K562 (cell line): ENCODE measurements around the gene CDC45. TPM values are rescaled to one million over a fixed set of nuclear protein-coding genes. Genes with fewer than 3 reads are reported as not detected.

Source experiments
- BACH1 ChIP-seq: fragments of 200-800 bp; sonication (Bioruptor generic); IDR thresholded peaks from 2 replicates; pipeline ENCODE4 v1.6.1; 2016; ENCODE audit warnings: missing genetic modification characterization, missing compliant biosample characterization
- ESRRA ChIP-seq: fragments of 450-650 bp; IDR thresholded peaks from 2 replicates; pipeline ENCODE4 v1.6.1; 2014; ENCODE audit warnings: low read depth, mild to moderate bottlenecking, moderate library complexity, borderline replicate concordance
- FOXP1 ChIP-seq: sonication (generic); formaldehyde crosslinking; IDR thresholded peaks from 2 replicates; pipeline ENCODE4 v1.8.0; 2022; ENCODE audit warnings: mild to moderate bottlenecking, missing genetic modification reagents
- GTF2F1 ChIP-seq: IDR thresholded peaks from 2 replicates; pipeline ENCODE4 v1.6.1; 2011; ENCODE audit warnings: low read depth, low read length, improper control_type of control experiment
- HBP1 ChIP-seq: fragments of 450-650 bp; formaldehyde crosslinking; IDR thresholded peaks from 2 replicates; pipeline ENCODE4 v1.4.0; 2022; ENCODE audit warnings: missing genetic modification characterization
- HNRNPK ChIP-seq: fragments of 200-400 bp; formaldehyde crosslinking; IDR thresholded peaks from one replicate; pipeline ENCODE4 v1.6.1; 2018; ENCODE audit warnings: mild to moderate bottlenecking, low read depth, low read length; ENCODE audit not compliant: poor library complexity, severe bottlenecking
- JUN ChIP-seq, 2 experiments: sonication (generic) in 1 of 2; formaldehyde crosslinking in 1 of 2; IDR thresholded peaks; 2 replicates each; pipeline versions ENCODE4 v1.6.1 to v1.8.0; 2012 to 2022; ENCODE audit warnings: borderline replicate concordance in 2 of 2, mild to moderate bottlenecking in 2 of 2, improper control_type of control experiment in 1 of 2, low read depth in 1 of 2, low read length in 1 of 2, missing genetic modification reagents in 1 of 2
- KHSRP ChIP-seq: fragments of 450-650 bp; IDR thresholded peaks from 2 replicates; pipeline ENCODE4 v1.6.1; 2017
- NCOA6 ChIP-seq: fragments of 450-650 bp; IDR thresholded peaks from 2 replicates; pipeline ENCODE4 v1.6.1; 2017; ENCODE audit warnings: mild to moderate bottlenecking
- NFIX ChIP-seq: fragments of 250-450 bp; sonication (Bioruptor Pico); IDR thresholded peaks from 2 replicates; pipeline ENCODE4 v1.4.0; 2020; ENCODE audit warnings: low read depth, mild to moderate bottlenecking, moderate library complexity
- RBM22 ChIP-seq: fragments of 200-400 bp; formaldehyde crosslinking; IDR thresholded peaks from 2 replicates; pipeline ENCODE4 v1.6.1; 2018; ENCODE audit warnings: low read length, low read depth; ENCODE audit not compliant: poor library complexity, severe bottlenecking
- SAP30 ChIP-seq: fragments of 200-600 bp; sonication (generic); IDR thresholded peaks from 2 replicates; pipeline ENCODE4 v1.6.1; 2012; ENCODE audit warnings: borderline replicate concordance, low read depth, mild to moderate bottlenecking, moderate library complexity, low read length, control low read depth, inconsistent platforms; ENCODE audit not compliant: insufficient read depth, poor library complexity, severe bottlenecking
- SNRNP70 ChIP-seq: fragments of 200-400 bp; formaldehyde crosslinking; optimal IDR thresholded peaks from 2 replicates; pipeline ENCODE3; 2017; ENCODE audit warnings: low read depth, low read length
- STAG1 ChIP-seq: sonication (generic); formaldehyde crosslinking; IDR thresholded peaks from 2 replicates; pipeline ENCODE4 v1.5.0; 2020; ENCODE audit warnings: missing genetic modification reagents, borderline replicate concordance
- STAT5A ChIP-seq: IDR thresholded peaks from 2 replicates; pipeline ENCODE4 v1.6.1; 2012; ENCODE audit warnings: low read length, inconsistent platforms, borderline replicate concordance
- TAF7 ChIP-seq: fragments of 450-650 bp; IDR thresholded peaks from 2 replicates; pipeline ENCODE4 v1.6.1; 2016; ENCODE audit warnings: missing genetic modification characterization, missing compliant biosample characterization
- XRCC3 ChIP-seq: fragments of 450-650 bp; IDR thresholded peaks from 2 replicates; pipeline ENCODE4 v1.6.1; 2017; ENCODE audit warnings: mild to moderate bottlenecking, moderate library complexity
- XRCC5 ChIP-seq: fragments of 200-400 bp; formaldehyde crosslinking; IDR thresholded peaks from 2 replicates; pipeline ENCODE4 v1.6.1; 2017; ENCODE audit warnings: low read depth, mild to moderate bottlenecking, low read length
- ZKSCAN1 ChIP-seq: fragments of 150-350 bp; IDR thresholded peaks from 2 replicates; pipeline ENCODE4 v1.6.1; 2016; ENCODE audit warnings: low read depth, low read length
- ZNF217 ChIP-seq: sonication (generic); formaldehyde crosslinking; IDR thresholded peaks from 2 replicates; pipeline ENCODE4 v1.8.0; 2022; ENCODE audit warnings: mild to moderate bottlenecking, missing genetic modification reagents
- ZNF253 ChIP-seq: fragments of 250-450 bp; sonication (Bioruptor Pico); conservative IDR thresholded peaks from 2 replicates; pipeline ENCODE4 v1.6.1; 2021; ENCODE audit warnings: mild to moderate bottlenecking
- ZNF408 ChIP-seq: fragments of 250-450 bp; sonication (Bioruptor Pico); IDR thresholded peaks from 2 replicates; pipeline ENCODE4 v1.4.0; 2020; ENCODE audit warnings: low read depth, mild to moderate bottlenecking, moderate library complexity
- ZNF445 ChIP-seq: fragments of 250-450 bp; sonication (Bioruptor Pico); IDR thresholded peaks from 2 replicates; pipeline ENCODE4 v1.4.0; 2020; ENCODE audit warnings: low read depth, mild to moderate bottlenecking, moderate library complexity
- ZNF57 ChIP-seq: fragments of 450-650 bp; formaldehyde crosslinking; IDR thresholded peaks from 2 replicates; pipeline ENCODE4 v1.4.0; 2020; ENCODE audit warnings: mild to moderate bottlenecking, moderate library complexity
- polyA plus RNA-seq, 8 experiments: library from polyadenylated mRNA; depleted of rRNA in 4 of 8; stranded (reverse) in 5 of 8; unstranded in 3 of 8; fragments of >200 nt; fragmentation: Nextera tagmentation in 2 of 8; fragmentation: Illumina TruSeq in 1 of 8; extraction: Ambion mirVana in 2 of 8; extraction: Trizol in 1 of 8; gene quantifications; 2 replicates each; pipeline versions ENCODE4 v1.2.1 to v1.2.3, GENCODE V29; 2011 to 2014; ENCODE audit warnings: inconsistent platforms in 1 of 8, missing spikeins in 1 of 8
- total RNA-seq, 7 experiments: library from RNA; depleted of rRNA in 6 of 7; stranded (reverse); fragments of >200 nt in 6 of 7; fragmentation: Illumina TruSeq in 2 of 7; extraction: Trizol in 2 of 7; gene quantifications; 2 replicates each; pipeline versions ENCODE4 v1.2.1 to v1.2.3, GENCODE V29; 2011 to 2021; ENCODE audit warnings: low replicate concordance in 1 of 7
- TF ChIP-seq, protein P1 (sequence below), 2 experiments: fragments of 250-450 bp in 1 of 2; fragments of 450-650 bp in 1 of 2; sonication (Bioruptor Pico) in 1 of 2; IDR thresholded peaks; 2 replicates each; pipeline versions ENCODE4 v1.6.1 to v1.8.0; 2016 to 2021; ENCODE audit warnings: mild to moderate bottlenecking in 2 of 2, moderate library complexity in 2 of 2, missing compliant biosample characterization in 1 of 2, missing genetic modification characterization in 1 of 2
- TF ChIP-seq, protein P2 (sequence below): fragments of 450-650 bp; conservative IDR thresholded peaks from 2 replicates; pipeline ENCODE4 v1.6.1; 2016; ENCODE audit warnings: missing genetic modification characterization, low read depth, mild to moderate bottlenecking, control low read depth, missing compliant biosample characterization

CDC45 gene
- total and polyA plus RNA-seq, 9 of the 15 experiments (the other 6 are each of a cell fraction or from before 2014, with no cell fraction given), result 251 to 580 (median 410) TPM

- TF ChIP-seq GTF2F1 (no peak), ZNF408 (CRISPR knock-in tag) (peak; percentile 75; the same call in 1 of the 2 replicates), ZNF253 (no peak), SAP30 (no peak), STAG1 (CRISPR knock-in tag) (no peak), ZKSCAN1 (no peak), HNRNPK (no peak), FOXP1 (no peak), STAT5A (no peak), TAF7 (tag) (no peak; the same call in 1 of the 2 replicates), SNRNP70 (peak; percentile 71), XRCC3 (no peak), ZNF217 (CRISPR knock-in tag) (no peak), NCOA6 (no peak), ESRRA (no peak), HBP1 (CRISPR knock-in tag) (peak; percentile 74; the same call in 1 of the 2 replicates), ZNF57 (CRISPR knock-in tag) (peak; percentile 52; the same call in 1 of the 2 replicates), ZNF445 (CRISPR knock-in tag) (0 out of 2 replicates have a peak, but pooled peaks have one; percentile 47), JUN (IDR thresholded peaks at IDR 0.05; ENCODE audit: borderline replicate concordance, low read depth, low read length) (no peak), JUN (CRISPR knock-in tag; IDR thresholded peaks at IDR 0.05; ENCODE audit: borderline replicate concordance) (no peak), BACH1 (tag) (no peak), NFIX (CRISPR knock-in tag) (no peak), KHSRP (no peak), RBM22 (no peak), XRCC5 (no peak)
- TF ChIP-seq, protein P1, sequence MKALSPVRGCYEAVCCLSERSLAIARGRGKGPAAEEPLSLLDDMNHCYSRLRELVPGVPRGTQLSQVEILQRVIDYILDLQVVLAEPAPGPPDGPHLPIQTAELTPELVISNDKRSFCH (CRISPR knock-in tag; IDR thresholded peaks at IDR 0.05), result no peak
- TF ChIP-seq, protein P1 (tag; IDR thresholded peaks at IDR 0.05), result no peak
- TF ChIP-seq, protein P2, sequence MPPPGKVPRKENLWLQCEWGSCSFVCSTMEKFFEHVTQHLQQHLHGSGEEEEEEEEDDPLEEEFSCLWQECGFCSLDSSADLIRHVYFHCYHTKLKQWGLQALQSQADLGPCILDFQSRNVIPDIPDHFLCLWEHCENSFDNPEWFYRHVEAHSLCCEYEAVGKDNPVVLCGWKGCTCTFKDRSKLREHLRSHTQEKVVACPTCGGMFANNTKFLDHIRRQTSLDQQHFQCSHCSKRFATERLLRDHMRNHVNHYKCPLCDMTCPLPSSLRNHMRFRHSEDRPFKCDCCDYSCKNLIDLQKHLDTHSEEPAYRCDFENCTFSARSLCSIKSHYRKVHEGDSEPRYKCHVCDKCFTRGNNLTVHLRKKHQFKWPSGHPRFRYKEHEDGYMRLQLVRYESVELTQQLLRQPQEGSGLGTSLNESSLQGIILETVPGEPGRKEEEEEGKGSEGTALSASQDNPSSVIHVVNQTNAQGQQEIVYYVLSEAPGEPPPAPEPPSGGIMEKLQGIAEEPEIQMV (tag), result no peak
These were observed 33.0 kb upstream of the CDC45 start (continued) for GRCh38 chr22:19446603-19447329.
